Measurements from ENCODE around the gene STK36. TPM values are rescaled to one million over a fixed set of nuclear protein-coding genes. Genes with fewer than 3 reads are reported as not detected.
A peak's percentile ranks its signal among the peaks of the same experiment; 100 is the strongest.

The STK36 gene
- total RNA-seq, 1 donor from 2014 or later = 41.1 TPM

GRCh38 chr2:218746470-218746795 is 74.5 kb downstream of the STK36 start:
- peaks cover 5% of the 10 kb centered on the region for H3K4me1 ChIP-seq
- H3K9me3 ChIP-seq = no peaks in the 10 kb centered on the region
- DNase-seq (no peak), ATAC-seq (no peak)
- TF ChIP-seq, protein P1, sequence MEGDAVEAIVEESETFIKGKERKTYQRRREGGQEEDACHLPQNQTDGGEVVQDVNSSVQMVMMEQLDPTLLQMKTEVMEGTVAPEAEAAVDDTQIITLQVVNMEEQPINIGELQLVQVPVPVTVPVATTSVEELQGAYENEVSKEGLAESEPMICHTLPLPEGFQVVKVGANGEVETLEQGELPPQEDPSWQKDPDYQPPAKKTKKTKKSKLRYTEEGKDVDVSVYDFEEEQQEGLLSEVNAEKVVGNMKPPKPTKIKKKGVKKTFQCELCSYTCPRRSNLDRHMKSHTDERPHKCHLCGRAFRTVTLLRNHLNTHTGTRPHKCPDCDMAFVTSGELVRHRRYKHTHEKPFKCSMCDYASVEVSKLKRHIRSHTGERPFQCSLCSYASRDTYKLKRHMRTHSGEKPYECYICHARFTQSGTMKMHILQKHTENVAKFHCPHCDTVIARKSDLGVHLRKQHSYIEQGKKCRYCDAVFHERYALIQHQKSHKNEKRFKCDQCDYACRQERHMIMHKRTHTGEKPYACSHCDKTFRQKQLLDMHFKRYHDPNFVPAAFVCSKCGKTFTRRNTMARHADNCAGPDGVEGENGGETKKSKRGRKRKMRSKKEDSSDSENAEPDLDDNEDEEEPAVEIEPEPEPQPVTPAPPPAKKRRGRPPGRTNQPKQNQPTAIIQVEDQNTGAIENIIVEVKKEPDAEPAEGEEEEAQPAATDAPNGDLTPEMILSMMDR (IDR thresholded peaks at IDR 0.05) = no peak
- peaks cover 65% of the 10 kb centered on the region for H3K36me3 ChIP-seq
- intact Hi-C loops (cut with DNase I) = no loop called here
- no peaks in the 10 kb centered on the region for H3K27me3 ChIP-seq (ENCODE audit: low read depth)
- no peak overlapping the region for H3K4me3 ChIP-seq
- no peak overlapping the region for H3K27ac ChIP-seq

- peaks cover 5% of the 10 kb centered on the region for H3K4me1 ChIP-seq
- H3K4me3 ChIP-seq = no peak overlapping the region
- no peaks in the 10 kb centered on the region for H3K9me3 ChIP-seq
- no peaks in the 10 kb centered on the region for H3K27me3 ChIP-seq (ENCODE audit: low read depth)
- peaks cover 69% of the 10 kb centered on the region for H3K36me3 ChIP-seq
- intact Hi-C loops (cut with DNase I) = no loop called here
- no peak for ATAC-seq
- no peak overlapping the region for H3K27ac ChIP-seq
- TF ChIP-seq, protein P1 (IDR thresholded peaks at IDR 0.05) = no peak
- no peak for DNase-seq
Observed at GRCh38 chr2:218746960-218747359, 75.1 kb downstream of the STK36 start.

GRCh38 chr2:218748741-218749441 is 77.0 kb downstream of the STK36 start:
- ATAC-seq = peak; percentile 39 to 40
- peaks cover 88% of the 10 kb centered on the region for H3K36me3 ChIP-seq

More at GRCh38 chr2:218748741-218749441, 77.0 kb downstream of the STK36 start:
- intact Hi-C loops (cut with DNase I) = no loop called here
- Histone ChIP-seq H3K27ac (no peak overlapping the region), H3K4me3 (no peak overlapping the region), H3K9me3 (no peaks in the 10 kb centered on the region), H3K4me1 (peaks cover 5% of the 10 kb centered on the region), H3K27me3 (ENCODE audit: low read depth) (no peaks in the 10 kb centered on the region)
- TF ChIP-seq, protein P1 (IDR thresholded peaks at IDR 0.05) = no peak
- no peak for DNase-seq

Other genes with a start within 250 kb of the STK36 start
- gene USP37, start 103.7 kb upstream of the STK36 start, total RNA-seq = 13.2 TPM
- gene CNOT9, start 103.2 kb upstream of the STK36 start, total RNA-seq = 31.5 TPM
- gene PLCD4, start 64.2 kb upstream of the STK36 start, total RNA-seq = 1.1 TPM
- 21.1 TPM for gene ZNF142, start 12.5 kb upstream of the STK36 start, total RNA-seq
- gene BCS1L, start 12.4 kb upstream of the STK36 start, total RNA-seq = 26.7 TPM
- 21.5 TPM for gene RNF25, start 84 bp upstream of the STK36 start, total RNA-seq
- 30.0 TPM for gene TTLL4, start 38.7 kb downstream of the STK36 start, total RNA-seq
- gene CYP27A1, start 110.1 kb downstream of the STK36 start, total RNA-seq = 273 TPM
- not detected for gene PRKAG3, start 159.7 kb downstream of the STK36 start, total RNA-seq
- 0.44 TPM for gene WNT6, start 187.7 kb downstream of the STK36 start, total RNA-seq
- gene WNT10A, start 208.8 kb downstream of the STK36 start, total RNA-seq = 0.35 TPM